GM12864 (cell line): ENCODE measurements around the gene LPCAT3.
A peak's percentile ranks its signal among the peaks of the same experiment; 100 is the strongest.

Experiments used
- DNase-seq: peaks from one replicate; pipeline ENCODE4 v3.0.0-alpha.2; 2011; ENCODE audit warnings: low read depth
- H3K4me3 ChIP-seq: 2 replicates; pipeline ENCODE4 v1.5.1; 2011; ENCODE audit warnings: mild to moderate bottlenecking, low read depth, low read length, control low read depth
- CTCF ChIP-seq: IDR thresholded peaks from 2 replicates; pipeline ENCODE4 v1.5.1; 2011; ENCODE audit warnings: low read depth, mild to moderate bottlenecking, moderate library complexity, low read length, control low read depth, inconsistent platforms; ENCODE audit errors: missing control alignments

LPCAT3 gene

GRCh38 chr12:6942331-6942665 is 76.0 kb downstream of the LPCAT3 start:
- no peak for TF ChIP-seq CTCF
- DNase-seq, result no peak
- no peak overlapping the region for H3K4me3 ChIP-seq

GRCh38 chr12:6941782-6942181 is 76.5 kb downstream of the LPCAT3 start:
- TF ChIP-seq CTCF, result no peak
- no peak overlapping the region for H3K4me3 ChIP-seq
- DNase-seq, result no peak

GRCh38 chr12:6941267-6941666 is 77.0 kb downstream of the LPCAT3 start:
- no peak overlapping the region for H3K4me3 ChIP-seq
- no peak for DNase-seq
- TF ChIP-seq CTCF, result no peak

GRCh38 chr12:6939191-6939540 is 79.1 kb downstream of the LPCAT3 start:
- DNase-seq, result no peak
- H3K4me3 ChIP-seq, result no peak overlapping the region
- no peak for TF ChIP-seq CTCF

- peak overlapping the region; percentile 82 for H3K4me3 ChIP-seq
- no peak for DNase-seq
- no peak for TF ChIP-seq CTCF
Measured at GRCh38 chr12:6938353-6939190, 79.7 kb downstream of the LPCAT3 start.

- peak overlapping the region; percentile 82 for H3K4me3 ChIP-seq
- DNase-seq, result peak; percentile 87
- peak; percentile 94 for TF ChIP-seq CTCF
Measured at GRCh38 chr12:6937481-6938352, 80.6 kb downstream of the LPCAT3 start.
